HG02943 (cell line): Measurements from ENCODE around the gene CSNK1G1.
"Not testable (repeated sequence)": the region's sequence is repeated elsewhere in the genome, so short reads cannot be mapped to it uniquely, and the experiment has no call there.

Experiments used
- ATAC-seq: cut with Tn5 transposase; IDR thresholded peaks from one replicate; pipeline ENCODE4 v1.9.1; 2021; ENCODE audit warnings: mild to moderate bottlenecking, low read depth, moderate library complexity; ENCODE audit not compliant: unreplicated experiment

The CSNK1G1 gene

DNA sequence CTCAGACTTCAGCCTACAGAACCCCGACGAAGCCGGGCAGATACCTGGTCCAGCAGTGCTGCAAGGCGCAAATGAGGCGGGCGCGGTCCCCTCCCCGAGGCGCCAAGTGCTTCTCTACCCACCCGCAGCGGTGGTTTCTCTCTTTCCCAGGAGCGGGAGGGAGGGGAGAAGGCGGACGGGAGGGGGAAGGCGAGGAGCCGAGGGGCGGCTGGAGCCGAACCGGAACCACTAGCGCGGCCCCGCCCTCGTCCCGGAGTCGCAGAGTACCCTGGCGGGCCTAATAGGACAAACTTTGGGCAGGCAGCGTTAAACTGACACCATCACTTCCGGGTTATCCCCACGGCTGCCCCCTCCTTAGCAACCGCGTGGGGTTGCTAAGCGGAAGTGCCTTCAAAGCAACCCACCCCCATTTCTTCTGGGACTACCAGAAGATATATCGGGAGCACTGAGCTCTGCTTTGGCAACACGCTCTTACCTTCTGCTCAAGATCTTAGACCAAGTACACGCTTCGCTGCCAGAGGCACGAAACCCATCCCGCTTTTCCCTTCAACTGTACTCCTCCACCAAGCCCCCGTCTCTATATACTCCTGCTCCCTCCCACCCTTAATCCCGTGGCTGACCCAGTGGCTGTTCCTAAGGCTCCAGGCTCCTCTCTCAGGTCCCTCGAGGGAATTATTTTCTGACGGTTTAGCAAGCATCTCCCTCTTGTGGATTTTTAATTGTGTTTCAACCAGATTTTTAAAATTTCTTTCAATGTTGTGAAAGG lies at the start of gene CSNK1G1:
CSNK1G1 (minus strand) TSS at position 230 of the 766 bp plus-strand sequence. CDS start 55,674 bp downstream, outside the sequence.
- peak; percentile 97 for ATAC-seq

DNA sequence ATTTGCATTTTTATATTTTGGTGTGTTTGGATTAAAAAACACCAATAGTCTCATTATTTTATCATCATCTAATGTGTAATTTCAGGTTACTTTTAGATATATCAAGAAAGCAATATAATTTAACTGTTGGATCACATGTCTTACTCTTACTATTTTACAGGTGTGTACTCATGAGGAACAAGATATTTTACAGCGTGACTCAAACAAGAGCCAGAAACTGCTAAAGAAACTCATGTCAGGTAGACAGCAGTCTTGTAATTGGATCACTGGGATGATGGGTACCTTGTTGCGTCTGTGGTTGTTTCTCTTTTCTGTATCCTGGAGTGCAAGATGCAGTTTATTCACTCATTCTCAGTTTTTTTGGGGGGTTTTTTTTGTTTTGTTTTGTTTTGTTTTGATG lies 44.6 kb upstream of the CSNK1G1 start:
- no peak for ATAC-seq

DNA sequence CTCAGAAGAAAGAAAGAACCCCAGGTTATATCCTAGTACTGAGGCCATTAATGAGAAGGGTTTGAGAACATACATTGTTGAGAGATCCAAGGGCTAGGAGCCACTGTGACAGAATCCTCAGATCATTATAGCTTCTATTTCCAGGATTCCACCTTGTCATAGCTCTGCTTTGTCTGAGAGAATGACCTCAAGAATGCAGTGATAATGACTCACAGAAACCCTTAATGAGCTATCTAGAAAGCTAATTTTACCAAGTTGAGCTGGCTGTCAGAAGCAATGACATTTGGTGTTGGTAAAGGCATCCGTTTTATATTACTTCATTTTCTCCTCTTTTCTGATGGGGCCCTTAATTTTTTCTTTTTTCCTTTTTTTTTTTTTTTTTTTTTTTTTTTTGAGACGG lies 42.6 kb upstream of the CSNK1G1 start:
- ATAC-seq = no peak

GRCh38 chr15:64396789-64397188 lies 40.8 kb upstream of the CSNK1G1 start:
- ATAC-seq = no peak

DNA sequence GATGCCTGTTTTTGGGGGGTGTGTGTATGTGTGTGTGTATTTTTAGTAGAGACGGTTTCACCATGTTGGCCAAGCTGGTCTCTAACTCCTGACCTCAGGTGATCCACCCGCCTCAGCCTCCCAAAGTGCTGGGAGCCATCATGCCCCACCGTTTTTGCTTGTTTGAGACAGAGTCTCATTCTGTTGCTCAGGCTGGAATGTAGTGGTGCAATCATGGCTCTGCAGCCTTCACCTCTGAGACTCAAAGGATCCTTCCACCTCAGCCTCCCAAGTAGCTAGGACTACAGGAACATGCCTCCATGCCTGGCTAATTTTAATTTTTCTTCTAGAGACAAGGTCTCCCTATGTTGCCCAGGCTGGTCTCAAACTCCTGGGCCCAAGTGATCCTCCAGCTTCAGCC lies 36.5 kb upstream of the CSNK1G1 start:
- ATAC-seq = not testable (repeated sequence)

DNA sequence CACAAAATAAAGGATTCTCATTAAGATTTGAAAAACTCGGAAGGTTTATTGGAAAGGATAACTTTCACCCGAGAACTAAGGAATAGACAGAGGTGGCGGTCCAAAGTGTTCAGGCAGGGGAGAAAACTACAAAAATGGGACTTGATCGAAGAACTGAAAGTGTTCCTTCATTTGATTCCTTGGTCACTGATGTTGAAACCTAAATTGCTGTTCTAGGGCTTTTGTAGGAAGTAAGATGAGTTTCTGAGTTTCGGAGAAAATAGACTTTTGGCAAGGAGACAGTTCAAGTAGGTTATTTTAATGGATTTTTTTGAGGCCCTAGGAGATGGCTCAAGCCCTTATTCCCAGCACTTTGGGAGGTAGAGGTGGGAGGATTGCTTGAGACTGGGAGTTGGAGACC lies 33.1 kb upstream of the CSNK1G1 start:
- no peak for ATAC-seq

- peak; percentile 94 for ATAC-seq
These were observed 31.7 kb upstream of the CSNK1G1 start, which contains the start of gene TRIP4 for GRCh38 chr15:64387562-64388168. Gene TRIP4, plus strand, starts transcription at chr15:64387836. Its CDS starts 28 bp downstream, at chr15:64387864.

- no peak for ATAC-seq
These were observed 30.3 kb upstream of the CSNK1G1 start for GRCh38 chr15:64386291-64386690.

- ATAC-seq = no peak
These were observed 27.8 kb upstream of the CSNK1G1 start for GRCh38 chr15:64383760-64384159.

GRCh38 chr15:64381000-64381751 lies 25.2 kb upstream of the CSNK1G1 start, which contains the start of gene PCLAF:
Gene PCLAF, minus strand, starts transcription at chr15:64381441. Its CDS starts 70 bp downstream, at chr15:64381371.
- peak; percentile 94 for ATAC-seq

GRCh38 chr15:64380130-64380870 lies 24.3 kb upstream of the CSNK1G1 start:
- ATAC-seq = not testable (repeated sequence)

GRCh38 chr15:64379216-64379960 lies 23.4 kb upstream of the CSNK1G1 start:
- no peak for ATAC-seq

DNA sequence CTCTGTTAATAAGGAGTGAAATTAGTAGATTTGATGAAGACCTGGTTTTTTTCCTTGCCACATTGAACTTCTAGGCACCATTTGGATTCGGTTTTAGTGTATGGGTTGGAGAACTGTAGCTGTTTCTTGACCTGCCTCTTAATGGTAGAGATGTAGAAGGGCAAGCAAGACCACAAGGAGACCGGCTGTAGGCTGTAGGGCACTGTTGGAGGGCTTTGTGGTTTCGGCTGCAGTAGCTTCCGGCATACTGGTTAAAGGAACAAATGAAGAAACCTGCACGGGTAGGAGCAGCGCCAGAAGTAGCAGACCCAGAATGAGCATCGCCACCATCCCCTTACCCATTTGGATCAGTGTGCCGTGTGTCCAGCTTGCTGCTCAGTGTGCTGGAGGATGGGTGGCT lies 17.4 kb upstream of the CSNK1G1 start:
- no peak for ATAC-seq

DNA sequence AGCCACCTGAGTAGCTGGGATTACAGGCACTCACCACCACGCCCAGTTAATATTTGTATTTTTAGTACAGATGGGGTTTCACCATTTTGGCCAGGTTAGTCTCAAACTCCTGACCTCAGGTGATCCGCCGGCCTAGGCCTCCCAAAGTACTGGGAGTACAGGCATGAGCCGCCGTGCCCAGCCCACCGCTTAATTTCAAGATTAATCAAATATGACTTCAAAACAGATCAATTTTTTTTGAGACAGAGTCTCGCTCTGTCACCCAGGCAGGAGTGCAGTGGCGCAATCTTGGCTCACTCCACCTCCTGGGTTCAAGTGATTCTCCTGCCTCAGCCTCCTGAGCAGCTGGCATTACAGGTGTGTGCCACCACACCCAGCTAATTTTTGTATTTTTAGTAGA lies 15.4 kb upstream of the CSNK1G1 start:
- not testable (repeated sequence) for ATAC-seq

DNA sequence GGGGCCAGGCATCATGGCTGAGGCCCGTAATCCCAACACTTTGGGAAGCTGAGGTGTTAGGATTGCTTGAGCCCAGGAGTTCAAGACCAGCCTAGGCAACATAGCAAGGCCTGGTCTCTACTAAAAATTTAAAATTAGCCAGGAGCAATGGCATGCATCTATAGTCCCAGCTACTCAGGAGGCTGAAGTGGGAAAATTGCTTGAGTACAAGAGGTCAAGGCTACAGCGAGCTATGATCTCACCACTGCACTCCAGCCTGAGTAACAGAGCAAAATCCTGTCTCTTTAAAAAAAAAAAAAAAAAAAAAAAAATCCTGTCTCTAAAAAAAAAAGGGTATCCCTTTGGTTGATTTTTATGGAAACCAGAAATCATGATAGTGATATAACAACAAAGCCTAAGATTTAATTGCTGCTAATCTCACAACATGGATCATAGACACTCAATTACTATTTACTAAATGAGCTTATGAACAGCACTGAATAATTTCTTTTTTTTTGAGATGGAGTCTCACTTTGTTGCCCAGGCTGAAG lies 13.2 kb upstream of the CSNK1G1 start:
- no peak for ATAC-seq

GRCh38 chr15:64361259-64361658 lies 5.3 kb upstream of the CSNK1G1 start:
- no peak for ATAC-seq

DNA sequence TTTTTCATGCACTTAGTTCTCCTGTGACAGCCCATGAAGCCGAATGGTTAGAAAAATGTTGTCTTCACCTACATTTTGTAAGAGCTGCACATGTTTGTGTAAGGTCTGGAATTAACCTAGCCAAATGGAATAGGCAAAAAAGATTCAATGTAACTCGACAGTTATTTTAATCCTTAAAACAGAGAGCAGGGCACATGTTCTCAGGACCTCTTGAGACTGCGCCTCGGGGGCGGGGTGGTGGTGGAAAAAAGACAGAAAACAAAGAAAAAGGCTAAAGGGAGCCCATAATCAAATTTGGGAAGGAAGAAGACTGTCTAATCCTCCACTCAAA lies 702 bp upstream of the CSNK1G1 start:
- ATAC-seq = no peak

DNA sequence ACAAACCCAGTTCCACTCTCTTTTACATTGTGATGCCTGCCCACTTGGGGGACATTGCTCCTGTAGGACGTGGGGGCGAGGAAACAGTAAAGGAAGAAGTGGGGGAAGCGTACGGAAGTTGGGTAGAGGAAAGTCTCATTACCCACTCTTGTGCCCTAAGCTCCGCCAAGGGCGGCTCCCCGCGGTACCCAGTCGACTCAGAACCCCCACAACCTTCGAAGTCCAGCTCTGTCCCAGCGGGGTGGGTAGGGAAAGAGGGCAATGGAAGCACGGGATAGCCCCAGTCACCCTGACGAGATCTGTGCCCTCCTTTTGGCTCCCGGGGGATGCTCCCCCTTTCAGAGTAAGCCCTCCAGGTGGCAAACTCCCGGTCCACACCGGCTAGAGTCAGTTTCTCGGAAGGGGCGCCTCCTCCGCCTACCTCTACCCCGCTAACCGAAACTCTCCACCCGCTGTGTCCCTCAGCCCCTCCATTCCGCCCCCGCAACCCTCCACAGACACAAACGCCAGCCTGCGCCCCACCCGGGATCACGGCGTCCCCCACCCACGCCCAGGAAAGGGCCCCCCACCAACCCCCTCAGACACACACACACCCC lies 527 bp downstream of the CSNK1G1 start:
- ATAC-seq = peak; percentile 18

DNA sequence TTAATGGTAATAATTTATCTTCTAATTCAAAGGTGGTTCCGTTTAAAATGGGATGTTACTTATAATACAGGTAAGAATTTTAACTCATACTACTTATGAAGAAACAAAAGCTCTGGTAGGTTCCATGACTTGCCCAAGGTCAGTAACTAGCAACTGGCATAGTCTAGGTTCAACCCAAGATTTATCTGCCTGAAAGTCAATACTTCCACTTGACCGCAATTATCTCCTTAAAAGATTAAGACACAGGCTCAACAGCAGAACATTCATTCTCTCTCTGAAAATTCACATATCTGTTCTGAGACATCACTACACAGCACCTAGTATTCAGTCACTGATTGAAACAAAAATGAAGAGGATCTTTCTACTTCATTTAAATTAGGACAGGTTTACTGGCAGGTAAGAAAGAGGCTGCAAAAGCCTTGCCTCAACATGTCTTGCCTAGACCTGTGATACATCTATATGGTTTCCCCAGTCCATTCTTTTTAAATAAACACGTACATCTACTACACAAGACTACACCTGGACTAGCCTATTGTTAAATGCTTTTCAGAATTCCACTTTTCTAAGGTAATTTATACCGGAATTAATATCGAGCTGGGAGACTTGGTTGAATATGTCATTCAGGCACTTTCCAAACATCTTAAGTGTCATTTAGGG lies 1.2 kb downstream of the CSNK1G1 start:
- ATAC-seq = no peak
